SW 1271 (cell line): Measurements from ENCODE around the gene REG3G.
"Not testable (repeated sequence)": the region's sequence is repeated elsewhere in the genome, so short reads cannot be mapped to it uniquely, and the experiment has no call there.

Experiments used
- DNase-seq, 2 experiments: peaks; one replicate each; lab custom pipeline; 2025; lab: John Stamatoyannopoulos, UW

REG3G gene

GRCh38 chr2:79016342-79016741 lies 9.2 kb upstream of the REG3G start:
- no peak for DNase-seq

DNA sequence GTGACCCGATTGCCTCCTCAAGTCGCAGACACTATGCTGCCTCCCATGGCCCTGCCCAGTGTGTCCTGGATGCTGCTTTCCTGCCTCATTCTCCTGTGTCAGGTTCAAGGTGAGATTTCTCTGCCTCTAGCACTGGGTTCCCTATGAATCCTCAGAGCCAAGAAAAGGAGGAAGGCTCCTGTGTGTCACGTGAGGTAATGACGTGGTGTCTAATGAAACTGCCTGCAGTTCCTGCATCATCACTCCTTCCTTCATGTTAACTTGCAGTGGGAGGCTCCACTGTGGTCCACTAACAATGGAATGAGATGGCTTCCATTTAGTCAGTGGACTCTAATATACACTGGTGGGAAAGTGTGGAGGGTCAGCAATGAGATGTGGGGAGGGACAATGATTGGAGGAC lies 559 bp downstream of the REG3G start:
- DNase-seq: no peak

DNA sequence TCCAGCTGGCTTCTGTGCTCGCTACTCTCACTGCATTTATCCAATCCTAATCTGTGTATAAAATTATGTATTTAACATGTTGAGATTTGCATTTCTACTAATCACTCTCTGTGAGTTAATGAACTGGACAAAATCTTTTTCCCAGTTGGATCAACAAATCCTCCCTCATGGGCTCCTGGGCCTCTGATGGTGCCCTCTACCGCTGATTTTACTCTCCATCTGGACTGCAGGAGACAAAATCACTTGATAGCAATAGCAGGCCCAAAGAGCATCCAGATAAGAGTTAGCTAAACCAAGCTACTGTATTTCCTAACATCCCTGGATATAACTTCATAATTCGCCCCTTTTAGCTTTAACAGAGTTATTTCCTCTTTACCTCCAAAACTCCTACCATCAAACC lies 14.4 kb downstream of the REG3G start:
- DNase-seq: no peak

DNA sequence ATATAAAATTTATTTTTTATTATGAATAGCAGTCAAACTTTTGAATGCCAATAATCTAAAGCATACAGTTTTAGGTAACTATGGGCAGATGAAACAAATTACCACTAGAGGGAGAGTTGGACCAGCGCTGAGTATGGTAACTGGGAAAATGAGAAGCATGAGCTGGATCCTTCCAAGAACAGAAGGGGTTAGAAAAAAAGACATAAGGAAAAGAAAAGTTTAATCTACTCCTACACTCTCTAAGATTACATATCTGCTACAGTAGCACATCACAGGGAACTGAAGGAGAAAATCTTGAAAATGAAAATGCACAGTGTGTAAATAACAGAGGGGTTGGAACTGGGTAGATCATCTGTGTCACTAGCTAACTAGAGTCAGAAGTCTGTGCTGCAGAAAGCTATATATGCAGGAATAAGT lies 15.5 kb downstream of the REG3G start:
- DNase-seq: peak in 1 of 2 experiments; percentile 2

DNA sequence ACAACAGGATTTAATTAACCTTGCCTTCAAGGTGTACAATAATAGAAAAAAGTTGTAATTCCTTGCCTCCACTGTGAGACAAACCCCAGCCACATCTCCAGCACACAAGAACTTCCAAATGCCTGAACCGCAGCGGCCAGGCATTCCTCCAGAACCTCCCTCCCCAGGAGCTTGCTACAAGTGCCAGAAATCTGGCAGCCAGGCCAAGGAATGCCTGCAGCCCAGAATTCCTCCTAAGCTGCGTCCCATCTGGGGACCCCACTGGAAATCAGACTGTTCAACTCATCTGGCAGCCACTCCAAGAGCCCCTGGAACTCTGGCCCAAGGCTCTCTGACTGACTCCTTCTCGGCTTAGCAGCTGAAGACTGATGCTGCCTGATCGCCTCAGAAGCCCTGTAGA lies 28.0 kb downstream of the REG3G start:
- not testable (repeated sequence) for DNase-seq

- not testable (repeated sequence) for DNase-seq
Observed at GRCh38 chr2:79054769-79055168, 29.3 kb downstream of the REG3G start.

DNA sequence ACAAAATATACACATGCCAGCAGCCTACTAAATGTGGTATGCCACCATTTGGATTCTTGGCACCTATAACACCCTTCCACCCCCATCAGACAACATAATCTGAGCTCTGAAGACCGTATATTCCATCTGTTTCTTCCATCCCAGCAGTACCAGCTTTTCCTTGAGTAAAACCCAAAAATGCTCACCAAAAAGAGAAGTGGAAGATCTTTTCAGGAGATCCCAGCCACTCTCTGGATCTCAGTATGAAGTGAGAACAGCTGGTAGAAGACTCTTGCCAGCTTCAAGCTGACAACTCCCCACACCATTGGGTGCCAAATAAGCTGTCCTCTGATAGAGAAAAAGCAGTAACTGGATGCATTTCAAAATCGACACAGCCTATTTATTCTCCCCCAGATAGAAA lies 39.7 kb downstream of the REG3G start:
- no peak for DNase-seq

GRCh38 chr2:79071078-79071477 lies 45.6 kb downstream of the REG3G start:
- DNase-seq: no peak
